Hepatocyte (in vitro differentiated cells): ENCODE results near the gene PXMP4.

Source experiments
- CTCF ChIP-seq: fragments of 200-600 bp; sonication (generic); IDR thresholded peaks from 2 replicates; pipeline ENCODE4 v1.5.1; 2016; ENCODE audit warnings: antibody characterized with exemption, mild to moderate bottlenecking; ENCODE audit not compliant: poor library complexity
- EZH2 ChIP-seq: fragments of 200-600 bp; sonication (generic); IDR thresholded peaks from 2 replicates; pipeline ENCODE4 v1.6.1; 2016; ENCODE audit warnings: antibody characterized with exemption, mild to moderate bottlenecking, borderline replicate concordance
- EZH2phosphoT487 ChIP-seq: fragments of 200-600 bp; sonication (generic); IDR thresholded peaks from one replicate; pipeline ENCODE4 v1.6.1; 2018; ENCODE audit warnings: antibody characterized with exemption, mild to moderate bottlenecking, low read depth, moderate library complexity; ENCODE audit not compliant: unreplicated experiment, severe bottlenecking

DNA sequence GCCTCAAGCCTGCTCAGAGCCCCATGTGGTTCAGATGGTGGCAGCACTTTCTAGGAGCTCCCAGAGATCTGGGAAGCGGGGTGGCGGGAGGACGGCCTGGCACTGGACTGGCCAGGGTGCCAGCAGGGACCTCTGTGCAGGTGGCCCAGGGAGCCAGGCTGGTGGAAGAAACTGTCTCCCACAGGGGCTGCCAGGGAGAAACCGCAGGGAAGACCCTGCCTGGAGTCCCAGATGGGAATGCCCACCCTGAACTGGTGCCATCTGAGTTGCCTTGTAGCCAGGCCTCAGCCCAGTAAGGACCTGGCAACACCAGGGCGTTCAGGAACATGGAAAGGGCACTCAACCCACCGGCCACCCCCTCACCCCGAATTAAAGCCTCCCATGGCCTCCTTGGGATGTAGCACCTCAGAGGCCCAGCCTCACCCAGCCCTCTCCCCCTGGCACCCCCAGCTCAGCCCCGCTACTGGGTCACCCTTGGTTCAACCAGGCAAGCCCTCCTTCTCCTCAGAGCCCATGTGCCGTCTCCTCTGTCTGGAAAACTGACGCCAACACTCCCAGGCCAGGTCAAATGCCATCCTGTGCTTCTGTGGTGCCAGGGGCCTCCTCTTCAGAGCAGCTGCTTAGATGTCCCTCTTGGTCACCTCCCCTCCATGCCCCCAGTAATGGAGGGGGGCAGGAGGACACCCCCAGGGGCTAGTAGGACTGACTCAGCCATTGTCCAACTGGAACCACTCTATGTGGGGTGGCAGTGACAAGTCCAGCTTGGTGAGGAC is 63.9 kb downstream of the PXMP4 start:
- no peak for TF ChIP-seq EZH2
- TF ChIP-seq CTCF = no peak
- TF ChIP-seq EZH2phosphoT487 = no peak
